CD4-positive, alpha-beta T cell treated with Interleukin-15 for 1 hour (primary cell): Measurements from ENCODE around the gene DOK7.
"Not testable (repeated sequence)": the region's sequence is repeated elsewhere in the genome, so short reads cannot be mapped to it uniquely, and the experiment has no call there.

ENCODE experiments used
- DNase-seq: peaks from one replicate; pipeline ENCODE4 v3.0.0-alpha.2; 2020

Gene DOK7

GRCh38 chr4:3443750-3444309, 19.3 kb upstream of the DOK7 start:
- no peak for DNase-seq

GRCh38 chr4:3444351-3445110, 18.6 kb upstream of the DOK7 start:
- DNase-seq: no peak

- DNase-seq: no peak
Observed at GRCh38 chr4:3445111-3445820, 17.8 kb upstream of the DOK7 start.

- DNase-seq: no peak
Observed at GRCh38 chr4:3445829-3446545, 17.1 kb upstream of the DOK7 start.

GRCh38 chr4:3446631-3447320, 16.3 kb upstream of the DOK7 start:
- DNase-seq: no peak

GRCh38 chr4:3447431-3448395, 15.4 kb upstream of the DOK7 start:
- no peak for DNase-seq

GRCh38 chr4:3449047-3449573, 14.0 kb upstream of the DOK7 start:
- DNase-seq: no peak

- no peak for DNase-seq
Observed at GRCh38 chr4:3449574-3450534, 13.3 kb upstream of the DOK7 start.

- no peak for DNase-seq
Observed at GRCh38 chr4:3450643-3451042, 12.5 kb upstream of the DOK7 start.

- no peak for DNase-seq
Observed at GRCh38 chr4:3451956-3452355, 11.2 kb upstream of the DOK7 start.

- DNase-seq: no peak
Observed at GRCh38 chr4:3452376-3452775, 10.7 kb upstream of the DOK7 start.

- DNase-seq: not testable (repeated sequence)
Observed at GRCh38 chr4:3455596-3455995, 7.5 kb upstream of the DOK7 start.

GRCh38 chr4:3458371-3458770, 4.7 kb upstream of the DOK7 start:
- DNase-seq: no peak

- not testable (repeated sequence) for DNase-seq
Observed at GRCh38 chr4:3459156-3459555, 4.0 kb upstream of the DOK7 start.

- DNase-seq: no peak
Observed at GRCh38 chr4:3460926-3461325, 2.2 kb upstream of the DOK7 start.

GRCh38 chr4:3461515-3462291, 1.4 kb upstream of the DOK7 start:
- no peak for DNase-seq

- DNase-seq: no peak
Observed at GRCh38 chr4:3462321-3462789, 751 bp upstream of the DOK7 start.

GRCh38 chr4:3463556-3464348, 646 bp downstream of the DOK7 start:
- no peak for DNase-seq
